HUES64 (cell line): ENCODE data around the gene SLC4A7.
A peak's percentile ranks its signal among the peaks of the same experiment; 100 is the strongest.

ENCODE experiments used
- H3K27ac ChIP-seq: 2 replicates; pipeline ENCODE4 v1.7.0; 2013; ENCODE audit warnings: low read depth, low read length, inconsistent platforms
- H3K27me3 ChIP-seq: 2 replicates; pipeline ENCODE4 v1.6.1; 2013; ENCODE audit warnings: mild to moderate bottlenecking, low read length; ENCODE audit not compliant: insufficient read depth
- H3K36me3 ChIP-seq: 2 replicates; pipeline ENCODE4 v1.6.1; 2013; ENCODE audit warnings: mild to moderate bottlenecking, low read length; ENCODE audit not compliant: insufficient read depth
- H3K4me1 ChIP-seq: 2 replicates; pipeline ENCODE4 v1.6.1; 2013; ENCODE audit warnings: mild to moderate bottlenecking, low read length, moderate library complexity; ENCODE audit not compliant: insufficient read depth
- H3K4me3 ChIP-seq: 2 replicates; pipeline ENCODE4 v1.5.1; 2013; ENCODE audit warnings: mild to moderate bottlenecking, low read length, moderate library complexity
- H3K9ac ChIP-seq: 2 replicates; pipeline ENCODE4 v1.6.1; 2013; ENCODE audit warnings: mild to moderate bottlenecking, low read depth, low read length
- H3K9me3 ChIP-seq: 2 replicates; pipeline ENCODE4 v1.6.1; 2013; ENCODE audit warnings: low read depth, low read length; ENCODE audit not compliant: insufficient read depth
- WGBS: fragments of 150-250, 120-280 bp; methylation state at CpG from one replicate; pipeline ENCODE4 v1.1.7; 2013; ENCODE audit warnings: missing lambda C conversion rate; 5-methylcytosine and 5-hydroxymethylcytosine counted together

The SLC4A7 gene

DNA sequence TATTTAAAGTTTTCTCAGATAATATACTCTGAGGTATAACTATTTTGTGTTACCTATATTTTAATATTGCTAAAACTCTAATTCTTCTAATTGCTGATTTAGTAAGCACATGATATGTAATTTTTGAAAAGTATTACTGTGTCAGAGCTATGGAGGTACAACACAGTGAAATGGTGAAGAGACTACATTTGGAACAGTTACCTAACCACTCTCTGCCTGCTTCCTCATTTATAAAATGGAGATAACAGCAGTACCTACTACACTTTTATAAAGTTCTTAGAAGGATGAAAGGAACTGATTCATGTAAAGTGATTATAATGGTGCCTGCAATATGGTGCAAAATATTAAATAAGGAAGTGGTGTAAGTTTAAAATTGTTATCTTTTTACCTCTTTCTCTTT is 98.7 kb downstream of the SLC4A7 start:
- Histone ChIP-seq H3K27ac (no peak overlapping the region), H3K4me1 (peaks cover 5% of the 10 kb centered on the region; the same call in 1 of the 2 replicates), H3K27me3 (no peaks in the 10 kb centered on the region), H3K4me3 (no peak overlapping the region), H3K9ac (no peak overlapping the region), H3K9me3 (no peaks in the 10 kb centered on the region), H3K36me3 (peaks cover 98% of the 10 kb centered on the region)

DNA sequence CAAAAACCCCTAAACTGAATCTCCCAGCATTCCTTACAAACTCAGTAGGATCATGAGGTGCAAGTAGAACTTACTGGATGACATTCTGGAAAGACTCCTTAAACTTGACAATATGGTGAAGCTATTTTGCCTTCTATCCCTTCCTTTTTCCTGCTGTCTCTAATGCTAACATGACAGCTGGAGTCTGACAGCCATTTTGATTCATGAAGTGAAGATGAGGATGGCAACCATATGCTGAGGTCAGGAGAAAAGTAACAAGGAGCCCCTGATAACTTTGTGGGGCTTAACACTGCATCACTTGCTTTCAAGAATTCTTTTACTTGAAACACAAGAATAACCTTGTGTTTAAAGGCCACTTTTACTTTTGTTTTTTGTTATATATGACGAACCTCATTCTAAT is 100.0 kb downstream of the SLC4A7 start:
- peaks cover 5% of the 10 kb centered on the region; the same call in 1 of the 2 replicates for H3K4me1 ChIP-seq
- no peak overlapping the region for H3K9ac ChIP-seq
- H3K27me3 ChIP-seq, result no peaks in the 10 kb centered on the region
- no CpG with 5 or more reads among the region's 1 CpG for WGBS
- H3K4me3 ChIP-seq, result no peak overlapping the region
- no peaks in the 10 kb centered on the region for H3K9me3 ChIP-seq
- no peak overlapping the region for H3K27ac ChIP-seq
- H3K36me3 ChIP-seq, result peaks cover 96% of the 10 kb centered on the region

DNA sequence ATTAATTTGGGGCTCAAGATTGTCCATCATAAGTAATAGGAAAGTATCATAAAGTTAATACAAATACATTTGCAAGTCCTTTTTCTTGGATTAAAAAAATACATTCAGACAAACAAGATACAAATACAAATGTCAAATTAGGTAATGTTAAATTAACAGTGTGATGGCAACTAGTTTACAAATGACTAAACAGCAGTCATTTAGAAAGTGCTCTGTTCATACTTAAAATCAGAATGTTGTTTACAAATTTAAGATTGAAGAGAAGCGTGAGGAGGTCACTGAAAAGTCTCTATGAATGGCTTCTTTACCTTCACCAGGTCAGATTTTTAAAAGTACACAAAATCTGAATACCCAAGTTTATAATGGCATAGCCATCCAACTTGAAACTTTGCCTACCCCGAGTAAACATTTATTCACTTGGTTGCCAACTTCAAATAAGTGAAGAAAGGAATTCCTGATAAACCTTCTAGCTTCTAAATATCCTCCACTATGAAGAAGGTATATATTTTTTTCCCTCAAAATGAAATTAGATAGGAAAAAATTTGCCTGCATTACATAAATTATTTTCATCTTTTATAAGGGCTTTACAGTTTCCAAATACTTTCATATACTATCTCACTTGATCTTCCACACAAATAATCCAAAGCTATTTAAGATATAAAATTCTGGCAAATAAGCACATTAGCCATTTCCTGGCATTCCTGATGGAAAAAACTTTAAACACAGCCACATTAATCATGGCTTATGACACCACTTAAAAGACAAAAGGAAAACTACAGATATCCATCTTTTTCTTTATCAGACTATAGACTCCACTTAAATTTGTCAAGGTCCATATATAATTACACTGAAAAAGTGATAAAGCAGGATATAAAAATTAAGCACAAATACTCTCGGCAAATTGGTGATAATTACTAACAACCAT is 103.5 kb downstream of the SLC4A7 start:
- Histone ChIP-seq H3K9ac (no peak overlapping the region), H3K27ac (no peak overlapping the region), H3K4me3 (no peak overlapping the region), H3K27me3 (no peaks in the 10 kb centered on the region), H3K36me3 (peaks cover 94% of the 10 kb centered on the region), H3K9me3 (no peaks in the 10 kb centered on the region), H3K4me1 (no peaks in the 10 kb centered on the region)
- WGBS, result 100% methylated on average over 2 of the region's 3 CpGs

DNA sequence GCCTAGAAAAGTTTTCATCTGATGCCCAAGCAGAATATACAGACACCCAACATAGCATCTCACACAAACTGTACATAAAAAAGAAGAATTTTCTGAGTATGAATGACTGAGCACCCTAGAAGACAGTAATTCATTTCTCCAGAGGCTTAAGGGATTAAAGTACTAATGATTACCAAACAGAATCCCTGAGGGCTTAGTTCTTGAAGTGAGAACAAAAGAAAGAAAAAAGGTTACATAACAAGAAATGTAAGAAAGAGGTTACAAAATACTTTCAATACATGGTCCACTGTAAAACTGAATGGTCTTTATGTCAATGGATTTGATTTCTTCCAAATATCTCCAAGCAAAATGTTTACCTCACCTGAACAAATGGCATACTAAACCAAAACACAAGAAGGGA is 105.9 kb downstream of the SLC4A7 start:
- no peak overlapping the region for H3K9ac ChIP-seq
- no peaks in the 10 kb centered on the region for H3K4me1 ChIP-seq
- peaks cover 93% of the 10 kb centered on the region for H3K36me3 ChIP-seq
- H3K4me3 ChIP-seq, result no peak overlapping the region
- no peak overlapping the region for H3K27ac ChIP-seq
- H3K27me3 ChIP-seq, result no peaks in the 10 kb centered on the region
- no peaks in the 10 kb centered on the region for H3K9me3 ChIP-seq

DNA sequence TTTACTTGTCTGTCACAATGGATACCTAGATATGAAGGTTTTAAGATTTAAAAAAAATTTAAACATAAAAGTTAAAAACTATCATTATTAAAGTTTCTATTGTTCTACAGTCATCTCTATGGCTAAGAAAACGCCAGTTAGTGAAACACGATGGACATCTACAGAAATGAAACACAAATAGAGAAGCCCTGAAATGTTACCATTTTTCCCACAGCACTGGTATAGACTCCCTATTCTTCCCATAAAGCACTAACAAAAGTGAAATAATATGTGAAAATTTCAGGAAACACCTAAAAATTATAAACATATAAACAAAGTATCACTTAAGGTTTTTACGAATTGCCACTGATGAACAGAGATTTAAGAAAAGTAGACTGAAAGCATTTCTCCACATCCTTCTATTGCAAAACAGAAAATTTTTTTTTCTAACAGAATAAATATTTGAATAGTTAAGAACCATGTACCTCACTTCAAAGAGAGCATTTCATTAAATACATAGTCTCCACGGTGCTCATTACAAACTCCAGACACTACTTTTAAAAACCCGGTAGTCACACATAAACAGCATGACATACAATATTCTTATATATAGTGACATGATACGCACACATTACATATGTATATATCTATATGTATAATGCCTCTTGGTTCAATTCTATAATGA is 107.9 kb downstream of the SLC4A7 start:
- Histone ChIP-seq H3K4me3 (no peak overlapping the region), H3K36me3 (peaks cover 78% of the 10 kb centered on the region), H3K9ac (no peak overlapping the region), H3K9me3 (no peaks in the 10 kb centered on the region), H3K4me1 (no peaks in the 10 kb centered on the region), H3K27me3 (no peaks in the 10 kb centered on the region), H3K27ac (no peak overlapping the region)
- 94% methylated on average over 4 of the region's 6 CpGs for WGBS

DNA sequence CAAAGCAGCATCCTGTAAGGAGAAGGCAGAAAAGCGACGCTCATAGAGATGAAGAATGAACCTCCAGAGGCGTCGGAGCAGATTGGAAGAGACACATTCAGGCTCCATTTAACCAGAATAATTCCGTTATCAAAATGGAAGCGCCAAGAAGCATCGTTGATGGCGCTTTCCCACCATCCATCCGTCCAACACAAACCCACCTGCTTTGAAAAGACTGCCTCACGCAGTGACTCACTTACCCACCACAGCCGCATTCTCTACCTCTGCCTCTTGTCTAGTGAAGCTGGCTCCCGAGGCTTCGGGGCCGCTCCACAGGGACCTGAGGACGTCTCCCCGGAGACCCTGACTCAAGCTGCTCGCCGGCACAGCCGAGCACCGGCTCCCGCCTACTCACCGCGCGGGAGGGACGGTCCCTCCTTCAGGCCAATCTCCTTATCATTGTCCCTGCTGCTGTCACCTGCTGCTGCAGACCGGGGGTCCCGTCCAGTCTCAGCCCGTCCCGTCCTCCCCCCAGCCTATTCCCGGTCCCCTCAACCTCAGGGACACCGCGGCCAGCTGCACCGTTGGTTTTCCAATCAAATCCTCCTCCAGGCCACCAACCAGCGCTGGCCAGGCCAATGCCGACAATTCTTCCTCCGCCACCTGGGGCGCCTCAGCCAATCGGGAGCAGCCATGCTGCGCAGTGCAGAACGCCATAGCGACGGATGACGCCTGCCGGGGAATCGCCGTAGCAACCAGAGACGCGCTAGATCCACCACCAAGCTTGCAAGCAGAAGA is 115.2 kb downstream of the SLC4A7 start, which contains the start of gene NEK10:
TSS of gene NEK10 (minus strand) at position 553 of the 777 bp plus-strand sequence. CDS start 16,501 bp downstream, outside the sequence.
- peaks cover 11% of the 10 kb centered on the region; the same call in 1 of the 2 replicates for H3K36me3 ChIP-seq
- no peaks in the 10 kb centered on the region; the same call in 1 of the 2 replicates for H3K27me3 ChIP-seq
- WGBS, result 18% methylated on average over 48 of the region's 48 CpGs
- peak within 1 kb of the TSS; percentile 46; the same call in 1 of the 2 replicates for H3K9ac ChIP-seq
- H3K9me3 ChIP-seq, result no peaks in the 10 kb centered on the region
- H3K4me3 ChIP-seq, result peak within 1 kb of the TSS; percentile 81
- no peak within 1 kb of the TSS for H3K27ac ChIP-seq
- H3K4me1 ChIP-seq, result peaks cover 7% of the 10 kb centered on the region

DNA sequence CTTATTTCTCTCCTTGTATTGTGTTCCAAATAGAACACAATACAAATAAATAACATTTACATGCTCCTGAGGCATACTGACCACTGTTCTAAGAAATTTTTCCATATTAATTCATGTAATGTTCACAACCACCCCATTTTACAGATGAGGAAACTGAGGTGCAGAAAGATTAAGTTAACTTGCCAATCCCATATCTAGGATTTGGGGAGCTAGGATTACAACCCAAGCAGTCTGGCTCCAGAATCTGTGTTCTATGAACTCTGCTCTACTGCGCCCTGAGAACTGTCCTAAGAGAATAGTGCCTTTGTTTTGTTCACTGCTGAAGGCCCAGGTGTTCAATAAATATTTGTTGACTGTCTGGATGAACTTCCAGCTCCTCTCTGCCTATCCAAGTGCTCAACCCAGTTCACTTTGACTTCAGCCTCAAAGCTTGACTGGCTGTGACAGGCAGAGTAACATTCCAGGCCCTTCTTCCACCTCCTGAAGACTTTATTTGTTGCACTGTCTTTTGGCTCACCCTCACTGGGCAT is 118.1 kb downstream of the SLC4A7 start:
- WGBS, result 91% methylated on average over 1 of the region's 1 CpG

DNA sequence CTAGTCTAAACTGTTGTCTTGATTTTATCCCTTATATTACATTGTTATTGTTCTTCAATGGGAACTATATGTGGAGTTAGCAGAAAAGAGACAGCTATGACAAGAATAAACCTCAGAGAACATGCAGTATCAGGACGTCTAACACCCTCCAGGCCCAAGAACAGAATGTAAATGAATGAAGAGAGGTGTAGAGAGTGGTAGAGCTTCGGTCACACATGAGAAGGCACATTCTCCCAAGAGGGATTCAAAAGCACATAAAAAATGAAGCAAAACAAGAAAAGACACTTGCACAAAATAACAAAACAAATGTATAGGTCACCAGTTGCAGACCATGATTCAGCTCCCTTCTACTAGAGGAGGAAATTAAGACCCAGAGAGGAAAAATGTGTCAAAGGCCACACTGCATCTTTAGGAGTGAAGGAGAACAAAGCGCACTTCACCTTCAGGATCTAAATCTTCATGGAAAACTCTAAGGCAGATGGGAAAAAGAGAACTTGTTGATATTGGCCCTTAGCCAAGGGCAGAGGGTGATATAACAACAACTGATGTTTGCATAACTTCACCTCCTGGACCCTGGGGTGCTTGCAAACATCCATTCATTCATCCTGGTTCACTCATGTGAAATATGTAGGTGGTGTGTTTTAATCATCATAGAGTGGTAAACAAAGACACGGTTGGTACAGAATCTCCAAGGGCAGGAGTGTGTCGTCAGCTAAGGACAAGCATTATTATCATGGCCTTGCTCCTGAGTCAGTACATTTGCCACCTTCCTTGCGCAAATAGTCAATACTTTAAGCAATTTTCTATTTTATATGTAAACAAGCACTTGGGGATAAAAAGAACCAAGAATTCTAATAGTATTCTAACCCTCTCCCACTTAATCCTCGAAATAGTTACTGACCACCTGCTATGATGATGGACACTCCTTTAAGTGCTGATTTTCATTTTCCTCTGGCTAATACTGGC is 123.8 kb downstream of the SLC4A7 start:
- Histone ChIP-seq H3K27me3 (no peaks in the 10 kb centered on the region), H3K27ac (no peak overlapping the region), H3K4me1 (peaks cover 12% of the 10 kb centered on the region), H3K4me3 (no peak overlapping the region), H3K36me3 (no peaks in the 10 kb centered on the region), H3K9ac (no peak overlapping the region), H3K9me3 (no peaks in the 10 kb centered on the region)
- 89% methylated on average over 6 of the region's 7 CpGs for WGBS

More for the DNA sequence above, 118.1 kb downstream of the SLC4A7 start:
- H3K27ac ChIP-seq, result no peak overlapping the region
- no peaks in the 10 kb centered on the region for H3K9me3 ChIP-seq
- no peak overlapping the region for H3K4me3 ChIP-seq
- H3K4me1 ChIP-seq, result peaks cover 7% of the 10 kb centered on the region
- no peak overlapping the region for H3K9ac ChIP-seq
- no peaks in the 10 kb centered on the region for H3K36me3 ChIP-seq
- no peaks in the 10 kb centered on the region; the same call in 1 of the 2 replicates for H3K27me3 ChIP-seq

DNA sequence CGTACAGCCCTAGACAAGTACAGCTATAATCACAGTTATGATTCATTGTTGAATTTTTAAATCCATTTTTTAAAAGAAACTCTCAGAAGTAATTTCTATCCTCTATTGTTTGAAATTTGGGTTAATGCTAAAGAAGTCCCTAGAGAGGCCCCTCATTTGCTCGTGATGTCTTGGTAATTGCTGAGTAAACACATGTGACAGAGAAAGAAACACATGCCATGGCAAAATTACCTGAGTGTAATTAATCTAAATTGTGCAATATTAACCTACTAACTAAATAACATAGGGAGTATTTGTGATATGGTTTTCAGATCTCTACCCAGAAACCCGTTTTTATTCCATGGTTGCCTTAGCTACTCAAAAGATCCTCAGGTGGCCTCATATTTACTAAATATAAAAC is 125.8 kb downstream of the SLC4A7 start:
- no peak overlapping the region for H3K27ac ChIP-seq
- no peaks in the 10 kb centered on the region for H3K27me3 ChIP-seq
- 85% methylated on average over 2 of the region's 3 CpGs for WGBS
- H3K4me3 ChIP-seq, result no peak overlapping the region
- no peaks in the 10 kb centered on the region for H3K9me3 ChIP-seq
- no peaks in the 10 kb centered on the region for H3K36me3 ChIP-seq
- H3K4me1 ChIP-seq, result peaks cover 21% of the 10 kb centered on the region
- H3K9ac ChIP-seq, result no peak overlapping the region

DNA sequence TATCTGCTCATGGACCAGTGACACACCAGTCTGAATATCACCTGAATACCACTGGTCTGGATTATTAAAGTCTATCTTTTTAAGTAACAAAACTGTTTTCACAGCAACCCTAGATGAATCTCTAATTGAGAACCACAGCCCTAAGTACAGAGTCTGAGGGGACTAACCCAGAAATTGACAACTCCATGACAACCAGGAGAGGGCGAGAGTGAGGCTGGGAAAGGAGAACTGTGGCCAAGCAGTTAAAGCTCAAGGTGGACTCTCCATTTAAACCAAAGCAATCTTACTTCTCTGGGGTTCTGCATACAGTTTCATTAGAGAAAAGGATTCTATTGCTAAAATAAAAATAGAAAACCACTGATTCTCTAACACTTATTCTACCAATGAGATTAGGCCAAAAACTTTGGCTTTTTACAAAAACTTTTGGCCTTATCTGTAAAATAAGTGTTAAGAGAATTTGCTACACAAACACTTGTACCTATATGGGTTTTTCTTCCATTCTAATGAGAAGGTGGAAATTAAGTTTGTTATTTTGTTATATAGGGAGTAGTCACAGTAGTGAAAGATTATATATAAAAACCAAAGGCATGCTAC is 126.4 kb downstream of the SLC4A7 start:
- no peak overlapping the region for H3K27ac ChIP-seq
- 0% methylated on average over 1 of the region's 1 CpG for WGBS

More for the DNA sequence above, 126.4 kb downstream of the SLC4A7 start:
- no peak overlapping the region for H3K9ac ChIP-seq
- no peaks in the 10 kb centered on the region for H3K9me3 ChIP-seq
- peaks cover 27% of the 10 kb centered on the region for H3K4me1 ChIP-seq
- H3K36me3 ChIP-seq, result no peaks in the 10 kb centered on the region
- no peak overlapping the region for H3K4me3 ChIP-seq
- no peaks in the 10 kb centered on the region for H3K27me3 ChIP-seq
